ENCODE results near the gene SSH2. TPM values are rescaled to one million over a fixed set of nuclear protein-coding genes. Genes with fewer than 3 reads are reported as not detected.
"Not testable (repeated sequence)": the region's sequence is repeated elsewhere in the genome, so short reads cannot be mapped to it uniquely, and the experiment has no call there.

Gene SSH2
- total RNA-seq, 1 donor from 2014 or later = 12.2 TPM

- Mint-ChIP-seq H3K4me1 (peaks cover 10% of the 10 kb centered on the region), H3K9me3 (peaks cover 2% of the 10 kb centered on the region), H3K27ac (no peak overlapping the region), H3K4me3 (no peak overlapping the region), H3K36me3 (no peaks in the 10 kb centered on the region), H3K27me3 (ENCODE audit: insufficient read depth, low read depth) (no peaks in the 10 kb centered on the region)
- H3K4me2 ChIP-seq = no peak overlapping the region
- no peaks in the 10 kb centered on the region for H3K9me3 ChIP-seq (ENCODE audit: low read depth)
- peaks cover 7% of the 10 kb centered on the region for H3F3A ChIP-seq (ENCODE audit: low read depth)
- no peak for DNase-seq (ENCODE audit: low spot score)
- no peaks in the 10 kb centered on the region for H4K20me1 ChIP-seq (ENCODE audit: low read depth)
- no peaks in the 10 kb centered on the region for H3K36me3 ChIP-seq
- H2AFZ ChIP-seq (replicated peaks) = no peak overlapping the region
- no peaks in the 10 kb centered on the region for H3K27me3 ChIP-seq
- peaks cover 8% of the 10 kb centered on the region for H3K79me2 ChIP-seq (ENCODE audit: low read depth)
- no peak overlapping the region for H3K4me3 ChIP-seq
- H3K9ac ChIP-seq = no peak overlapping the region
- H3K27ac ChIP-seq = no peak overlapping the region
- no peak for TF ChIP-seq EZH2phosphoT487 (IDR thresholded peaks at IDR 0.05)
- no peak for TF ChIP-seq CTCF (IDR thresholded peaks at IDR 0.05)
- TF ChIP-seq EZH2 (IDR thresholded peaks at IDR 0.05) = no peak
- peaks cover 17% of the 10 kb centered on the region for H3K4me1 ChIP-seq
Measured at GRCh38 chr17:29862951-29863350, 67.1 kb downstream of the SSH2 start.

- Histone ChIP-seq H3F3A (ENCODE audit: low read depth) (no peaks in the 10 kb centered on the region), H3K36me3 (no peaks in the 10 kb centered on the region), H2AFZ (replicated peaks) (no peak overlapping the region), H3K27ac (no peak overlapping the region), H3K9ac (no peak overlapping the region), H3K4me3 (no peak overlapping the region), H3K79me2 (ENCODE audit: low read depth) (peaks cover 8% of the 10 kb centered on the region), H3K27me3 (no peaks in the 10 kb centered on the region), H3K9me3 (ENCODE audit: low read depth) (no peaks in the 10 kb centered on the region), H4K20me1 (ENCODE audit: low read depth) (no peaks in the 10 kb centered on the region), H3K4me1 (peaks cover 10% of the 10 kb centered on the region), H3K4me2 (no peak overlapping the region)
- H3K27me3 Mint-ChIP-seq (ENCODE audit: insufficient read depth, low read depth) = no peaks in the 10 kb centered on the region
- peaks cover 6% of the 10 kb centered on the region for H3K4me1 Mint-ChIP-seq
- H3K9me3 Mint-ChIP-seq = peaks cover 7% of the 10 kb centered on the region
- no peak overlapping the region for H3K27ac Mint-ChIP-seq
- H3K4me3 Mint-ChIP-seq = no peak overlapping the region
- peaks cover under 1% of the 10 kb centered on the region for H3K36me3 Mint-ChIP-seq
- TF ChIP-seq EZH2phosphoT487 (IDR thresholded peaks at IDR 0.05) (no peak), CTCF (IDR thresholded peaks at IDR 0.05) (no peak), EZH2 (IDR thresholded peaks at IDR 0.05) (no peak)
- no peak for DNase-seq (ENCODE audit: low spot score)
Measured at GRCh38 chr17:29862127-29862526, 67.9 kb downstream of the SSH2 start.

DNA sequence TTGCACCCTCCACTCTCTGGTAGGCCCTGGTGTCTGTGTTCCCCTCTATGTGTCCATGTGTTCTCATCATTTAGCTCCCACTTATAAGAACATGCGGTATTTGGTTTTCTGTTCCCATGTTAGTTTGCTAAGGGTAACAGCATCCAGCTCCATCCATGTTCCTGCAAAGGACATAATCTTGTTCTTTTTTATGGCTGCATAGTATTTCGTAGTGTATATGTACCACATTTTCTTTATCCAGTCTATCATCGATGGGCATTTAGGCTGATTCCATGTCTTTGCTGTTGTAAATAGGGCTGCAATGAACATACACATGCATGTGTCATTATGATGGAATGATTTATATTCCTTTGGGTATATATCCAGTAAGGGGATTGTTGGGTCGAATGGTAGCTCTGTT lies 70.6 kb downstream of the SSH2 start:
- H3K27me3 Mint-ChIP-seq (ENCODE audit: insufficient read depth, low read depth); H4K20me1 ChIP-seq (ENCODE audit: low read depth); H3K36me3 Mint-ChIP-seq; H3K79me2 ChIP-seq (ENCODE audit: low read depth); H3K4me1 Mint-ChIP-seq; H3K36me3 ChIP-seq; H3K9me3 ChIP-seq (ENCODE audit: low read depth); H3K4me1 ChIP-seq; H3K27ac ChIP-seq; H3K27ac Mint-ChIP-seq; DNase-seq (ENCODE audit: low spot score); H3K4me3 Mint-ChIP-seq; H3K9ac ChIP-seq; H3K27me3 ChIP-seq; H3K4me2 ChIP-seq; H3K4me3 ChIP-seq; H3F3A ChIP-seq (ENCODE audit: low read depth); H2AFZ ChIP-seq (replicated peaks): not testable (repeated sequence)
- peaks cover 10% of the 10 kb centered on the region for H3K9me3 Mint-ChIP-seq

DNA sequence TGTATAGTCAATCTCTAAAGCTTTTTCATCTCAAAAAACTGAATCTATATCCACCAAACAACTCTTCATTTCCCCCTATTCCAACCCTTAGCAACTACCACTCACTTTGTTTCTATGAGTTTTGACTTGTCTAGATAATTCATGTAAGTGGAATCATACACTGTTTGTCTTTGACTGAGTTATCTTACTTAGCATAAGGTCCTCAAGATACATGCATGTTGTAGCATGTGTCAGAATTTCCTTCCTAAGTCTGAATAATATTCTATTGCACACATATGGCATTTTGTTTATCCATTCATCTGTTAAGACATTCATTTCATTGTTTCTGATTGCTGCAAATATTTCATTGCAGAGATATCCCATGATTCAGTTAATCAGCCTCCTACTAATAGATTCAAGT lies 72.2 kb downstream of the SSH2 start:
- Histone ChIP-seq H3K27me3 (no peaks in the 10 kb centered on the region), H3K4me3 (no peak overlapping the region), H3K4me2 (no peak overlapping the region), H3K9me3 (ENCODE audit: low read depth) (no peaks in the 10 kb centered on the region), H3K27ac (no peak overlapping the region), H3K36me3 (no peaks in the 10 kb centered on the region), H2AFZ (replicated peaks) (no peak overlapping the region), H3K9ac (no peak overlapping the region), H3F3A (ENCODE audit: low read depth) (no peaks in the 10 kb centered on the region), H4K20me1 (ENCODE audit: low read depth) (no peaks in the 10 kb centered on the region), H3K4me1 (no peaks in the 10 kb centered on the region), H3K79me2 (ENCODE audit: low read depth) (no peaks in the 10 kb centered on the region)
- Mint-ChIP-seq H3K27me3 (ENCODE audit: insufficient read depth, low read depth) (no peaks in the 10 kb centered on the region), H3K36me3 (peaks cover 9% of the 10 kb centered on the region), H3K9me3 (peaks cover 10% of the 10 kb centered on the region), H3K4me1 (no peaks in the 10 kb centered on the region), H3K4me3 (no peak overlapping the region), H3K27ac (no peak overlapping the region)
- no peak for TF ChIP-seq CTCF (IDR thresholded peaks at IDR 0.05)
- TF ChIP-seq EZH2 (IDR thresholded peaks at IDR 0.05) = no peak
- no peak for TF ChIP-seq EZH2phosphoT487 (IDR thresholded peaks at IDR 0.05)
- no peak for DNase-seq (ENCODE audit: low spot score)

DNA sequence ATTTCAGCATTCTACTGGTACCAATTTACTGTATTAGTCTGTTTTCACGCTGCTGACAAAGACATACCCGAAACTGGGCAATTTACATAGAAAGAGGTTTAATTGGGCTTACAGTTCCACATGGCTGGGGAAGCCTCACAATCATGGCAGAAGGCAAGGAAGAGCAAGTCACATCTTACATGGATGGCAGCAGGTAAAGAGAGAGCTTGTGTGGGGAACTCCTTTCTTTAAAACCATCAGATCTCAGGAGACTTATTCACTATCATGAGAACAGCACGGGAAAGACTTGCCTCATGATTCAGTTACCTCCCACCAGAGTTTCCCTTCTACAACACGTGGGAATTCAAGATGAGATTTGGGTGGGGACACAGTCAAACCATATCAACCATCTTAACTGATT lies 72.9 kb downstream of the SSH2 start:
- H3K4me3 Mint-ChIP-seq; H3K27ac ChIP-seq; H3K27me3 ChIP-seq; DNase-seq (ENCODE audit: low spot score); H3K36me3 ChIP-seq; H3K4me2 ChIP-seq; H3K27ac Mint-ChIP-seq; H3K9ac ChIP-seq; H3K79me2 ChIP-seq (ENCODE audit: low read depth); H3F3A ChIP-seq (ENCODE audit: low read depth); H3K27me3 Mint-ChIP-seq (ENCODE audit: insufficient read depth, low read depth); H3K9me3 ChIP-seq (ENCODE audit: low read depth); H2AFZ ChIP-seq (replicated peaks); H4K20me1 ChIP-seq (ENCODE audit: low read depth); H3K4me3 ChIP-seq; H3K4me1 ChIP-seq; H3K4me1 Mint-ChIP-seq: not testable (repeated sequence)
- peaks cover 10% of the 10 kb centered on the region for H3K9me3 Mint-ChIP-seq
- peaks cover 11% of the 10 kb centered on the region for H3K36me3 Mint-ChIP-seq

Measured in neural progenitor cell (in vitro differentiated cells).